ENCODE data around the gene MTMR3. TPM values are rescaled to one million over a fixed set of nuclear protein-coding genes. Genes with fewer than 3 reads are reported as not detected.
"Not testable (repeated sequence)": the region's sequence is repeated elsewhere in the genome, so short reads cannot be mapped to it uniquely, and the experiment has no call there.

MTMR3 gene
- total and polyA plus RNA-seq, 2 donors (not counting 1 experiment from before 2014, with no cell fraction given) = 31.7 to 67.8 TPM

GRCh38 chr22:29865572-29865971, 17.4 kb upstream of the MTMR3 start:
- H3K4me1 Mint-ChIP-seq; ATAC-seq (ENCODE audit: low read depth); H3K27ac Mint-ChIP-seq; H2AFZ ChIP-seq (ENCODE audit: insufficient read depth, low read depth, low read length, poor library complexity, severe bottlenecking); POLR2A ChIA-PET; H3K4me1 ChIP-seq (ENCODE audit: control insufficient read depth in 2 of 2, insufficient read depth in 2 of 2, low read length in 2 of 2); intact Hi-C loops (cut with micrococcal nuclease); H3K4me3 Mint-ChIP-seq; H3K9me3 ChIP-seq (ENCODE audit: control extremely low read depth in 1 of 3, control insufficient read depth in 2 of 3, insufficient read depth in 1 of 3, low read length in 2 of 3); H3K9me3 Mint-ChIP-seq (ENCODE audit: insufficient read depth); H3K4me3 ChIP-seq (ENCODE audit: control extremely low read depth in 1 of 5, extremely low read depth in 1 of 5, insufficient read depth in 1 of 5, low read depth in 2 of 5, low read length in 4 of 5); H3K27ac ChIP-seq (ENCODE audit: low read length in 2 of 2); H3K27me3 ChIP-seq (replicated peaks in 1 of 4; ENCODE audit: control extremely low read depth in 1 of 4, control insufficient read depth in 3 of 4, insufficient read depth in 4 of 4, low read length in 3 of 4); H3K36me3 ChIP-seq (replicated peaks in 1 of 2; ENCODE audit: control extremely low read depth in 1 of 2, control insufficient read depth in 1 of 2, extremely low read depth in 1 of 2, insufficient read depth in 2 of 2, low read length in 1 of 2); H3K79me2 ChIP-seq (ENCODE audit: control insufficient read depth, insufficient read depth, low read length); DNase-seq; H4K20me1 ChIP-seq (ENCODE audit: control insufficient read depth, insufficient read depth, low read length, poor library complexity, severe bottlenecking); H3K9ac ChIP-seq (ENCODE audit: low read length); CTCF ChIA-PET; H3K4me2 ChIP-seq (replicated peaks; ENCODE audit: low read depth, low read length, poor library complexity, severe bottlenecking): not testable (repeated sequence)
- peaks cover 12% of the 10 kb centered on the region for H3K27me3 Mint-ChIP-seq
- WGBS (ENCODE audit: insufficient coverage) = 100% methylated on average over 4 of the region's 13 CpGs

GRCh38 chr22:29867260-29867659, 15.7 kb upstream of the MTMR3 start:
- H3K4me2 ChIP-seq (replicated peaks; ENCODE audit: low read depth, low read length, poor library complexity, severe bottlenecking) = no peak overlapping the region
- H3K9me3 ChIP-seq (ENCODE audit: control extremely low read depth in 1 of 3, control insufficient read depth in 2 of 3, insufficient read depth in 1 of 3, low read length in 2 of 3) = no peaks in the 10 kb centered on the region
- Mint-ChIP-seq H3K27ac (no peak overlapping the region), H3K27me3 (peaks cover 12% of the 10 kb centered on the region), H3K4me3 (no peak overlapping the region), H3K9me3 (ENCODE audit: insufficient read depth) (no peaks in the 10 kb centered on the region), H3K4me1 (no peaks in the 10 kb centered on the region)
- H3K79me2 ChIP-seq (ENCODE audit: control insufficient read depth, insufficient read depth, low read length) = no peaks in the 10 kb centered on the region
- TF ChIP-seq CTCF (IDR thresholded peaks at IDR 0.05) (no peak), EZH2 (IDR thresholded peaks at IDR 0.05; ENCODE audit: borderline replicate concordance, insufficient read depth, low read depth, low read length, poor library complexity, severe bottlenecking) (no peak)
- DNase-seq = no peak
- no peaks in the 10 kb centered on the region for H3K36me3 ChIP-seq (replicated peaks in 1 of 2; ENCODE audit: control extremely low read depth in 1 of 2, control insufficient read depth in 1 of 2, extremely low read depth in 1 of 2, insufficient read depth in 2 of 2, low read length in 1 of 2)
- intact Hi-C loops (cut with micrococcal nuclease) = no loop called here
- no peaks in the 10 kb centered on the region for H4K20me1 ChIP-seq (ENCODE audit: control insufficient read depth, insufficient read depth, low read length, poor library complexity, severe bottlenecking)
- no peaks in the 10 kb centered on the region for H3K27me3 ChIP-seq (replicated peaks in 1 of 4; ENCODE audit: control extremely low read depth in 1 of 4, control insufficient read depth in 3 of 4, insufficient read depth in 4 of 4, low read length in 3 of 4)
- no peak overlapping the region for H2AFZ ChIP-seq (ENCODE audit: insufficient read depth, low read depth, low read length, poor library complexity, severe bottlenecking)
- POLR2A ChIA-PET = no interaction called here
- H3K27ac ChIP-seq (ENCODE audit: low read length in 2 of 2) = no peak overlapping the region
- CTCF ChIA-PET = no interaction called here
- ATAC-seq (ENCODE audit: low read depth) = no peak
- H3K9ac ChIP-seq (ENCODE audit: low read length) = no peak overlapping the region
- no peaks in the 10 kb centered on the region for H3K4me1 ChIP-seq (ENCODE audit: control insufficient read depth in 2 of 2, insufficient read depth in 2 of 2, low read length in 2 of 2)
- no peak overlapping the region for H3K4me3 ChIP-seq (ENCODE audit: control extremely low read depth in 1 of 5, extremely low read depth in 1 of 5, insufficient read depth in 1 of 5, low read depth in 2 of 5, low read length in 4 of 5)
